Measurements from ENCODE around the gene RBM5.

Gene RBM5

GRCh38 chr3:50165910-50166538, 77.3 kb downstream of the RBM5 start:
- FAIRE-seq, result no peak
- no peak for TF ChIP-seq POLR2A (IDR thresholded peaks at IDR 0.05; ENCODE audit: low read depth, low read length)
- DNase-seq (ENCODE audit: insufficient read length, low spot score), result no peak

DNA sequence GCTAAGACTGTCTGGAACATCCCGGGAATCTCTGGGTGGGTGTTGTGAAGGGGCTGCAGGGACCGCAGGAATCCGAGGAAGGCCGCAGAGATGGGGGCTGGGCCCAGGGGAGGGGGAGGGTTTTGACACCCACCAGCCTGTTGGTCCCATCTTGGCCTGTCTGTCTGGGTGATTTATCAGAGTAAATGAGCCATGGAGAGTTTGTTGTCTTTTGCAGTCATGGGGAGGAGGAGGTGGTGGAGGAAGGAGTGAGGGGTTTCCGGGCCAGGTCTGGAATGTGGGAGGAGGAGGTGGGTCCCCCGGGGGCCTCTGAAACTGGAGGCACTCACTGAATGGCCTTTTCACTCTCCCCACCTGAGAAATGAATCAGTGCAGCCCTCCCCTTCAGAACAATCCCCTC, 77.9 kb downstream of the RBM5 start:
- FAIRE-seq (no peak), DNase-seq (ENCODE audit: insufficient read length, low spot score) (no peak)
- TF ChIP-seq POLR2A (IDR thresholded peaks at IDR 0.05; ENCODE audit: low read depth, low read length), result no peak

- DNase-seq (ENCODE audit: insufficient read length, low spot score) (no peak), FAIRE-seq (no peak)
These were observed 78.5 kb downstream of the RBM5 start for GRCh38 chr3:50167069-50167840.

GRCh38 chr3:50167841-50168209, 79.1 kb downstream of the RBM5 start:
- DNase-seq (ENCODE audit: insufficient read length, low spot score) (no peak), FAIRE-seq (no peak)
- TF ChIP-seq POLR2A (IDR thresholded peaks at IDR 0.05; ENCODE audit: low read depth, low read length), result no peak

More at GRCh38 chr3:50167069-50167840, 78.5 kb downstream of the RBM5 start:
- TF ChIP-seq POLR2A (IDR thresholded peaks at IDR 0.05; ENCODE audit: low read depth, low read length), result no peak

- no peak for TF ChIP-seq POLR2A (IDR thresholded peaks at IDR 0.05; ENCODE audit: low read depth, low read length)
- DNase-seq (ENCODE audit: insufficient read length, low spot score) (no peak), FAIRE-seq (no peak)
These were observed 79.7 kb downstream of the RBM5 start for GRCh38 chr3:50168388-50168787.
